NT2/D1 (cell line): ENCODE results near the gene TPD52L1.

Source experiments
- SUZ12 ChIP-seq: IDR thresholded peaks from 2 replicates; pipeline ENCODE4 v1.6.1; 2011; ENCODE audit not compliant: insufficient read length, insufficient read depth; ENCODE audit errors: extremely low read depth
- YY1 ChIP-seq: IDR thresholded peaks from 2 replicates; pipeline ENCODE4 v1.6.1; 2011; ENCODE audit not compliant: insufficient read length, insufficient read depth
- ZNF274 ChIP-seq: IDR thresholded peaks from 2 replicates; pipeline ENCODE4 v1.6.1; 2011; ENCODE audit warnings: mild to moderate bottlenecking, low read depth, low read length

- TF ChIP-seq ZNF274 (no peak), YY1 (no peak), SUZ12 (no peak)
Measured at GRCh38 chr6:125121894-125122293, 31.7 kb upstream of the TPD52L1 start.
